Psoas muscle (tissue), 8 donors: ENCODE data around the gene ALDOB. TPM values are rescaled to one million over a fixed set of nuclear protein-coding genes. Genes with fewer than 3 reads are reported as not detected.

Experiments used
- ATAC-seq, 4 donors: fragments of 200-7000 bp; cut with Tn5 transposase; one replicate each; pipeline ENCODE4 v1.9.1; 2020; ENCODE audit warnings: moderate library complexity in 3 of 4, mild to moderate bottlenecking in 2 of 4
- DNase-seq, 2 donors: peaks; one replicate each; pipeline ENCODE4 v3.0.0-alpha.2; 2020
- H3K27ac ChIP-seq: fragments of 200-600 bp; one replicate; pipeline ENCODE4 v1.8.0; 2022
- H3K27me3 ChIP-seq, 3 donors: fragments of 200-600 bp in 1 of 3; one replicate each; pipeline versions ENCODE4 v1.6.1 to v1.8.0; 2013 to 2022; ENCODE audit warnings: low read length in 2 of 3, mild to moderate bottlenecking in 2 of 3, moderate library complexity in 1 of 3; ENCODE audit not compliant: insufficient read depth in 3 of 3
- H3K36me3 ChIP-seq, 2 donors: fragments of 200-600 bp in 1 of 2; one replicate each; pipeline versions ENCODE4 v1.6.1 to v1.8.0; 2013 to 2022; ENCODE audit warnings: low read depth in 1 of 2, mild to moderate bottlenecking in 1 of 2, moderate library complexity in 1 of 2; ENCODE audit not compliant: insufficient read depth in 1 of 2
- H3K4me1 ChIP-seq: fragments of 200-600 bp; one replicate; pipeline ENCODE4 v1.8.0; 2022
- H3K4me3 ChIP-seq: fragments of 200-600 bp; one replicate; pipeline ENCODE4 v1.8.0; 2022; ENCODE audit warnings: mild to moderate bottlenecking
- H3K9me3 ChIP-seq: fragments of 200-600 bp; one replicate; pipeline ENCODE4 v1.8.0; 2022
- CTCF ChIP-seq: fragments of 200-600 bp; IDR thresholded peaks from one replicate; pipeline ENCODE4 v1.8.0; 2022; ENCODE audit warnings: antibody characterized with exemption
- WGBS, 3 donors: extraction: QIAGEN DNeasy Blood & Tissue Kit; methylation state at CpG; one replicate each; pipeline versions ENCODE4 v1.1.6 to v1.1.7; 2013; 5-methylcytosine and 5-hydroxymethylcytosine counted together
- intact Hi-C, 2 donors: fragments of 100-400 bp; cut with DNase I; formaldehyde crosslinking; loops; one replicate each; pipeline versions ENCODE4 v1.11.0 to v1.14.2; 2022
- polyA plus RNA-seq, 3 donors: library from polyadenylated mRNA; stranded (reverse); fragments of 200-250 nt; gene quantifications; one replicate each; pipeline ENCODE4 v1.2.3, GENCODE V29; 2013
- total RNA-seq, 4 donors: library from RNA; stranded (reverse); fragmentation: NEBNext Ultra II Directional in 2 of 4; extraction: Animal tissue kit (Norgen Biotek cat#: 25700) in 2 of 4; gene quantifications; one replicate each; pipeline versions ENCODE4 v1.2.1 to v1.2.4, GENCODE V29; 2021 to 2023
- donor health status: healthy with polysubstance abuse.
- donor health status: DM: no; HTN: no; CAD: no; lungs with moderate emphysema.
- donor health status: Bipolar disorder and iron deficiency.
- donor health status: healthy.
- donor health status: DM: yes; HTN: yes; CAD: no.
- donor health status: DM: no; HTN: no; CAD: no.
- donor health status: DM: no; HTN: no; CAD: no.
- donor health status: DM: yes; HTN: yes; CAD: no.

ALDOB gene
- total and polyA plus RNA-seq, 7 donors = 0.26 to 4.3 (median 0.48) TPM; not detected in 2

DNA sequence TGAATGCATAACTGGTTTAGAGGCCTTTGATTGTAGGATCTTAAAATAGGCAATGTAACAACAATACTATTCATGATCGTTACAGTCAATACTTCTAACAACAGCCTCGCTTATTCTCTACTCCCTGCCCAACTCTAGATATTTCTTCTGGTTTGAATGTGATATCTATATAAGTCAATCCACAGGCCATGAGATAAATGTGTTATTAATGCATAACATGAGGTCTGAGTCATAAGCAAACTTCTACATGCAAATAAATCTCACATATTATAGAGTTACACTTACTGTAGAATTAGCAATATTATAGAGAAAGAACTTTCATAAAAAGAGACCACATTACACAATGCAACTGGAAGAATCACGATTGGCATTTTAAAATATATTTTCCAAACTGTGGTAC, 2.9 kb upstream of the ALDOB start:
- peaks cover 5% of the 10 kb centered on the region for H3K4me1 ChIP-seq
- no peaks in the 10 kb centered on the region for H3K9me3 ChIP-seq
- intact Hi-C loops = no loop called here
- DNase-seq = no peak
- H3K27me3 ChIP-seq = no peaks in the 10 kb centered on the region
- ATAC-seq = no peak
- TF ChIP-seq CTCF = no peak
- H3K4me3 ChIP-seq = no peak overlapping the region
- H3K27ac ChIP-seq = no peak overlapping the region
- no peaks in the 10 kb centered on the region for H3K36me3 ChIP-seq
- 85 to 87% (median 85%) methylated on average over 3 of the region's 3 CpGs for WGBS, 3 donors

DNA sequence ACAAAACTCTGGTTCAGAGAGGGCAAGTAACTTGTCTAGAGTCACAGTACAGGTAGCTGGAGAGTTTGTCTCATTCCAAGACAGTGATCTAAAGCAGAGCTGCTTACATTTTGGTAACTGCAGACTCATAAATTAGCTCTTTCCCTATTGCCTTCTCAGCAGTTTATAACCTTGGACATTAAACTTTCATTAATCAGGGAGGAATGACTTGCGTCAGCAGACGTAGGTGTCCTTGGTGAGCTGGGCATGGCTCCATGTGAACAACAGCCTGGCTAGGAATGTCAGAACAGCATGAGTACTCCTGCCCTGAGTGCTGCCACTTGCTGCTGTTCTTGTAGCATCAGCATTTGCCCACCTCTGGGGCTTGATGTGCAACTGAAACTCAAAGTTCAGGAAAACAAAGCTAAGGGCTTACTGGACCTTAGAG, 2.2 kb upstream of the ALDOB start:
- H3K4me3 ChIP-seq = no peak overlapping the region
- DNase-seq = peak in 1 of 2 donors; percentile 17
- H3K9me3 ChIP-seq = no peaks in the 10 kb centered on the region
- peak in 1 of 4 donors; percentile 86 for ATAC-seq
- 32 to 39% (median 38%) methylated on average over 2 of the region's 2 CpGs for WGBS, 3 donors
- H3K36me3 ChIP-seq = no peaks in the 10 kb centered on the region
- no peak for TF ChIP-seq CTCF
- intact Hi-C loops = no loop called here
- H3K27ac ChIP-seq = no peak overlapping the region
- no peaks in the 10 kb centered on the region for H3K4me1 ChIP-seq
- no peaks in the 10 kb centered on the region for H3K27me3 ChIP-seq

- WGBS, 3 donors = 77 to 82% (median 78%) methylated on average over 3 of the region's 3 CpGs
- no peaks in the 10 kb centered on the region for H3K27me3 ChIP-seq
- no peaks in the 10 kb centered on the region for H3K9me3 ChIP-seq
- intact Hi-C loops = no loop called here
- H3K27ac ChIP-seq = no peak overlapping the region
- no peak overlapping the region for H3K4me3 ChIP-seq
- no peaks in the 10 kb centered on the region for H3K4me1 ChIP-seq
- no peaks in the 10 kb centered on the region for H3K36me3 ChIP-seq
- ATAC-seq (no peak), DNase-seq (no peak)
- TF ChIP-seq CTCF = no peak
Observed at GRCh38 chr9:101434998-101435397, 576 bp downstream of the ALDOB start.

DNA sequence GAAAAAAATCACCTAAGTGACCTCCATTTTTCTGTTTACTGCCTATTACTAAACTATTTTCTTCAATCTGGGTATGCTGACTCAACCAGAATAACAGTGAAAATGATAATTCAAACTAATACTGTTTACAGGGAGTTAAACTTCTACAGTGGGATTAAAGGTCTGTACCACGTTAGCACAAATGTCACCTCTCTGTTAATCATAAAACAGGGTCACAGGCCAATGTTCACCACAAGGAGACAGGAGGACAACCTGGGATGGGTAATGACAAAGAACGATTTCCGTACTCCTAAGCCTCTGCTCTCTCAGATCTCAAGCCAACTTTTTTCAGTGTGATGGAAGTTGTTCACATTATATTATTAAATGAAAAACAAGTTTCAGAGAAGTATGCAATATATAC, 2.3 kb downstream of the ALDOB start:
- Histone ChIP-seq H3K9me3 (no peaks in the 10 kb centered on the region), H3K27ac (no peak overlapping the region), H3K4me1 (no peaks in the 10 kb centered on the region), H3K4me3 (no peak overlapping the region), H3K27me3 (no peaks in the 10 kb centered on the region), H3K36me3 (no peaks in the 10 kb centered on the region)
- 70 to 81% (median 74%) methylated on average over 3 of the region's 3 CpGs for WGBS, 3 donors
- TF ChIP-seq CTCF = no peak
- no peak for DNase-seq
- ATAC-seq = no peak
- intact Hi-C loops = no loop called here

DNA sequence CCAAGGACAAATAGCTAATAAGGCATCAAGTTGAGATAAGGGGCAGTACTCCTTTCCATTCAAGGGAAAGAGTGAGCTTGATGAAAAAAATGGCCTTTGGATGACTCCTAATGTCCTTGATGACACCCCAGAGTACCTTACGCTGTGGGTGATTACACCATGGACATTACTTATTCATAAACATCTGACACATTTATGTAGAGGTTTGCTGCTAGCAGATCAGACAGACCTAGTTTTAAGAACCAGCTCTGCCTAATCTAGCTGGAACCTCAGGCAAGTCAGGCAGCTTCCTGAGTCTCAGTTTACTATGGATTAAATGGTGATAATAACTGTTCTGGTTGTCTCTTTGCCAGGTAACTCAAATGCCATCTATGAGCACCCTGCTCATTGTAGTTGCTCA, 2.8 kb downstream of the ALDOB start:
- H3K36me3 ChIP-seq = no peaks in the 10 kb centered on the region
- no peak for TF ChIP-seq CTCF
- H3K4me1 ChIP-seq = no peaks in the 10 kb centered on the region
- intact Hi-C loops = no loop called here
- H3K4me3 ChIP-seq = no peak overlapping the region
- WGBS, 3 donors = 81 to 87% (median 85%) methylated on average over 1 of the region's 1 CpG
- ATAC-seq (no peak), DNase-seq (no peak)
- H3K27me3 ChIP-seq = no peaks in the 10 kb centered on the region
- H3K27ac ChIP-seq = no peak overlapping the region
- no peaks in the 10 kb centered on the region for H3K9me3 ChIP-seq
